GM12891 (cell line): ENCODE data around the gene ANKAR.

ENCODE experiments used
- POLR2A ChIP-seq: IDR thresholded peaks from 2 replicates; pipeline ENCODE4 v1.6.1; 2011; ENCODE audit warnings: low read depth, low read length, control low read depth
- POLR2AphosphoS5 ChIP-seq: IDR thresholded peaks from 2 replicates; pipeline ENCODE4 v1.6.1; 2011; ENCODE audit warnings: low read depth, low read length, control low read depth
- SPI1 ChIP-seq: IDR thresholded peaks from 2 replicates; pipeline ENCODE4 v1.6.1; 2011; ENCODE audit warnings: low read depth, low read length, control low read depth
- TAF1 ChIP-seq: IDR thresholded peaks from 2 replicates; pipeline ENCODE4 v1.6.1; 2011; ENCODE audit warnings: low read depth, low read length, control low read depth

GRCh38 chr2:189631849-189632248 lies 42.6 kb upstream of the ANKAR start:
- TF ChIP-seq POLR2AphosphoS5: no peak
- TF ChIP-seq POLR2A: no peak
- TF ChIP-seq TAF1: no peak
- no peak for TF ChIP-seq SPI1
